Omental fat pad (tissue), 4 donors: ENCODE data around the gene STK33. TPM values are rescaled to one million over a fixed set of nuclear protein-coding genes. Genes with fewer than 3 reads are reported as not detected.

Experiments used
- ATAC-seq: fragments of 150-250 bp; one replicate; pipeline ENCODE4 v1.9.1; 2016; ENCODE audit warnings: mild to moderate bottlenecking, moderate library complexity; ENCODE audit not compliant: low FRiP score
- DNase-seq: peaks from one replicate; pipeline ENCODE4 v3.0.0-alpha.2; 2019; ENCODE audit warnings: low spot score
- CTCF ChIP-seq, 3 donors: fragments of 450-650 bp; IDR thresholded peaks; one replicate each; pipeline ENCODE4 v1.5.1; 2016 to 2017; ENCODE audit warnings: antibody characterized with exemption in 3 of 3, mild to moderate bottlenecking in 3 of 3, moderate library complexity in 2 of 3
- total RNA-seq, 4 donors: library from RNA; depleted of rRNA; stranded (reverse); fragments of >200 nt; gene quantifications; one replicate each; pipeline ENCODE4 v1.1.0, GENCODE V29; 2016

The STK33 gene
- total RNA-seq, 4 donors from 2014 or later, result 0.96 to 3.2 (median 1.9) TPM

DNA sequence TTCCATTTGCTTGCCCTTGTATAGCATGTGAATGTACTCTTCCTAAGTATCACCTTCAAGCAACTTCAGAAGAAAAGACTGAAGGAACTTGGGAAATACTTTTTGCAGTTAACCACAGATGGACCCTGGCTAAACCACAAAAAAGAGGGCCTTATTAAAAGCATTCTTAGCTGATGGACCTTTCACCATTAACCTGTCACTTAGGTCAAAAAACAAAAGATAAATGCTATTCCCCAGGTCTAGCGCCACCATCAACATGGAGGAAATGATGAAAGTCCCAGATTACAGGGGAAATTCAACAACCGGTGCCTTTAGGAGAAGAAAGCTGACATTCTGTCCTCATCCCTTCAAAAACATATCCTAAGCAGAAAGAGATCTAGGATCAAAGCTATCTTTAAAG lies 29.5 kb downstream of the STK33 start:
- no peak for ATAC-seq
- no peak for TF ChIP-seq CTCF (IDR thresholded peaks at IDR 0.05)
- no peak for DNase-seq

- DNase-seq (no peak), ATAC-seq (no peak)
- no peak for TF ChIP-seq CTCF (IDR thresholded peaks at IDR 0.05)
These were observed 32.6 kb downstream of the STK33 start for GRCh38 chr11:8561461-8561860.

DNA sequence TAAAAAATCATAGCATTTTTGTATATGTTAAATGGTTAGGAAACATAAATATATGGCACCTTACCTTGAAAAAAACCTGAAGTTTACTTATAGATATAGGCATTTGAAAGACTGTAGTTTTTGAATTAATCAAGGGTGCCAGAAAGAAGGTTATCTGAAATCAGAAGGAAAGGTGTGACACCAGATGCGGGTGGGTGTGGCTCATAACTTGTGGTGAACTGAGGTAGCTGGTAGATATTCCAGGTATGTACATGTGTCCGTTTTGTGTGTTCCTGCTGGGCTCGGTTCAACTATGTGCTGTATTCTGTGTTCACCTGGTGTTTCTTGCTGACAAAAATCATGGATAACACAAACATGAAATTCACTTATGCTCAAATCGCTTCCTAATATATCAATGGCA lies 35.6 kb downstream of the STK33 start:
- no peak for ATAC-seq
- no peak for TF ChIP-seq CTCF (IDR thresholded peaks at IDR 0.05)

DNA sequence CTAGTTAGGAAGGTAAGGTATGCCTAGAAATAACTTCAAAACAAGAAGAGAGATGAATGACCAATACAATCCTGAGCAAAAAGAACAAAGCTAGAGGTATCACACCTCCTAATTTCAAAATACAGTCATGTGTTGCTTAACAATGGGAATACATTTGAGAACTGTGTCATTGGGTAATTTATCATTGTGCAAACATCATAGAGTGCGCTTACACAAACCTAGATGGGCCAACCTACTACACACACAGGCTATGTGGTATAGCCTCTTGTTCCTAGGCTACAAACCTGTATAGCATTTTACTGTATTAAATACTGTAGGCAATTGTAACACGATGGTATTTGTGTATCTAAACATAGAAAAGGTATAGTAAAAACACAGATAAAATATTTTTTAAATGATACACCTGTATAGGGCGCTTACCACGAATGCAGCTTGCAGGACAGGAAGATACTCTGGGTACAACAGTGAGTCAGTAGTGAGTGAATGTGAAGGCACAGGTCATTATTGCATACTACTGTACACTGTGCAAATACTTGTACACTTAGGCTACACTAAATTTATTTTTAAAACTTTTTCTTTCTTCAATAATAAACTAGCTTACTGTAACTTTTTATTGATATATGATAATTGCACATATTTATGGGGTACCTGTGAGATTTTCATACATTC lies 48.2 kb downstream of the STK33 start:
- ATAC-seq (no peak), DNase-seq (no peak)
- no peak for TF ChIP-seq CTCF (IDR thresholded peaks at IDR 0.05)

More for the DNA sequence above, 35.6 kb downstream of the STK33 start:
- no peak for DNase-seq

DNA sequence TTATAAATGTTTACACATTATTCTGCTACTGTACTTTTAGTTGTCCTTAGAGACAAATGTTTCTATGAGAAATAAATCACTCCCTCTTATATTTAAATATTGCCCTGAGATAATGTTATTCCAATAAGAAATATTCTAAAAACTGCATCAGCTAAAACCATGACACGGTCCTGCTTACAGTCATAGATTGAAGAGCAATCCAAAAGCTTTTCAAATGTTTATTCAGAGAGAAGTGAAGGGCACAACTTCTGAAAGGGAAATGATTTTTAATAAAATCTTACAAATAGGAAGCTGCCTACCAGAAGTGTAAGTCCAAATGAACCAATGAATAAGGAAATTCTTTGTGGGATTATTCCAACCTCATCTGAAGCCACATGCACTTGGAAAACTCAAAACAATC lies 49.2 kb downstream of the STK33 start:
- no peak for ATAC-seq
- TF ChIP-seq CTCF (IDR thresholded peaks at IDR 0.05), result no peak

GRCh38 chr11:8543278-8543677 lies 50.8 kb downstream of the STK33 start:
- ATAC-seq (no peak), DNase-seq (no peak)
- no peak for TF ChIP-seq CTCF (IDR thresholded peaks at IDR 0.05)

More for the DNA sequence above, 49.2 kb downstream of the STK33 start:
- no peak for DNase-seq

- no peak for ATAC-seq
- TF ChIP-seq CTCF (IDR thresholded peaks at IDR 0.05), result no peak
- no peak for DNase-seq
These were observed 52.6 kb downstream of the STK33 start for GRCh38 chr11:8541448-8541847.
